Ovary (tissue), 9 donors: ENCODE data around the gene ENOX1. TPM values are rescaled to one million over a fixed set of nuclear protein-coding genes. Genes with fewer than 3 reads are reported as not detected.

Experiments used
- DNase-seq, 5 donors: peaks; one replicate each; pipeline ENCODE4 v3.0.0-alpha.2; 2019 to 2020
- H3K27ac ChIP-seq, 2 donors: fragments of 200-600 bp; one replicate each; pipeline versions ENCODE4 v1.5.1 to v1.8.0; 2019 to 2022
- H3K27me3 ChIP-seq: fragments of 200-600 bp; one replicate; pipeline ENCODE4 v1.8.0; 2022
- H3K36me3 ChIP-seq: fragments of 200-600 bp; sonication (generic); one replicate; pipeline ENCODE4 v1.5.1; 2019
- H3K4me1 ChIP-seq: one replicate; pipeline ENCODE4 v1.8.1; 2013; ENCODE audit warnings: mild to moderate bottlenecking, moderate library complexity; ENCODE audit not compliant: insufficient read depth
- H3K4me3 ChIP-seq: fragments of 200-600 bp; sonication (generic); one replicate; pipeline ENCODE4 v1.5.1; 2017
- H3K9me3 ChIP-seq, 2 donors: fragments of 200-600 bp in 1 of 2; sonication (generic) in 1 of 2; one replicate each; pipeline versions ENCODE4 v1.5.1 to v1.8.1; 2013 to 2019; ENCODE audit warnings: mild to moderate bottlenecking in 1 of 2, moderate library complexity in 1 of 2
- EP300 ChIP-seq: sonication (generic); formaldehyde crosslinking; IDR thresholded peaks from one replicate; pipeline ENCODE4 v1.6.1; 2017; ENCODE audit warnings: antibody characterized with exemption
- POLR2A ChIP-seq: fragments of 450-650 bp; IDR thresholded peaks from one replicate; pipeline ENCODE4 v1.6.1; 2017; ENCODE audit warnings: antibody characterized with exemption, mild to moderate bottlenecking, moderate library complexity
- whole genome bisulfite sequencing, 3 donors: extraction: QIAGEN DNeasy Blood & Tissue Kit in 1 of 3; methylation state at CpG; one replicate each; pipeline versions ENCODE4 v1.1.5 to v1.1.7; 2013 to 2017; 5-methylcytosine and 5-hydroxymethylcytosine counted together
- intact Hi-C, 4 donors: fragments of 100-400 bp; cut with DNase I; formaldehyde crosslinking; loops; one replicate each; pipeline versions ENCODE4 v1.11.0 to v1.15.1; 2022 to 2023
- polyA plus RNA-seq, 2 donors: library from polyadenylated mRNA; stranded (reverse); fragments of 200-250 nt in 1 of 2; fragments of 350-450 nt in 1 of 2; fragmentation: Illumina TruSeq in 1 of 2; extraction: RNeasy Lipid Tissue Mini Kit (QIAGEN cat#74804) in 1 of 2; gene quantifications; one replicate each; pipeline ENCODE4 v1.2.3, GENCODE V29; 2013 to 2014
- total RNA-seq, 7 donors: library from RNA; depleted of rRNA in 2 of 7; stranded (reverse); fragments of >200 nt in 2 of 7; fragmentation: NEBNext Ultra II Directional in 3 of 7; extraction: Animal tissue kit (Norgen Biotek cat#: 25700) in 3 of 7; gene quantifications; one replicate each; pipeline versions ENCODE4 v1.1.0 to v1.2.4, GENCODE V29; 2016 to 2023
- TF ChIP-seq, protein P1 (sequence below), 3 donors: fragments of 450-650 bp in 2 of 3; fragments of 200-600 bp in 1 of 3; IDR thresholded peaks; one replicate each; pipeline versions ENCODE4 v1.5.1 to v1.8.0; 2016 to 2022; ENCODE audit warnings: antibody characterized with exemption in 3 of 3, mild to moderate bottlenecking in 1 of 3
- donor health status: DM: no; HTN: no; CAD: no; lungs with moderate emphysema.
- donor health status: DM: no; HTN: no; CAD: no.
- donor health status: Bipolar disorder and iron deficiency.
- donor health status: DM: yes; HTN: yes; CAD: no.
- donor health status: DM: no; HTN: no; CAD: no.
- donor health status: DM: yes; HTN: yes; CAD: no.

ENOX1 gene
- total and polyA plus RNA-seq, 9 donors: 3.6 to 17.5 (median 7.8) TPM

GRCh38 chr13:43800828-43801227, 14.1 kb upstream of the ENOX1 start:
- 78 to 83% (median 80%) methylated on average over 3 of the region's 3 CpGs for WGBS, 3 donors
- Histone ChIP-seq H3K27ac (no peak overlapping the region), H3K4me1 (no peaks in the 10 kb centered on the region), H3K4me3 (no peak overlapping the region), H3K36me3 (no peaks in the 10 kb centered on the region), H3K9me3 (no peaks in the 10 kb centered on the region), H3K27me3 (no peaks in the 10 kb centered on the region)
- TF ChIP-seq, protein P1, sequence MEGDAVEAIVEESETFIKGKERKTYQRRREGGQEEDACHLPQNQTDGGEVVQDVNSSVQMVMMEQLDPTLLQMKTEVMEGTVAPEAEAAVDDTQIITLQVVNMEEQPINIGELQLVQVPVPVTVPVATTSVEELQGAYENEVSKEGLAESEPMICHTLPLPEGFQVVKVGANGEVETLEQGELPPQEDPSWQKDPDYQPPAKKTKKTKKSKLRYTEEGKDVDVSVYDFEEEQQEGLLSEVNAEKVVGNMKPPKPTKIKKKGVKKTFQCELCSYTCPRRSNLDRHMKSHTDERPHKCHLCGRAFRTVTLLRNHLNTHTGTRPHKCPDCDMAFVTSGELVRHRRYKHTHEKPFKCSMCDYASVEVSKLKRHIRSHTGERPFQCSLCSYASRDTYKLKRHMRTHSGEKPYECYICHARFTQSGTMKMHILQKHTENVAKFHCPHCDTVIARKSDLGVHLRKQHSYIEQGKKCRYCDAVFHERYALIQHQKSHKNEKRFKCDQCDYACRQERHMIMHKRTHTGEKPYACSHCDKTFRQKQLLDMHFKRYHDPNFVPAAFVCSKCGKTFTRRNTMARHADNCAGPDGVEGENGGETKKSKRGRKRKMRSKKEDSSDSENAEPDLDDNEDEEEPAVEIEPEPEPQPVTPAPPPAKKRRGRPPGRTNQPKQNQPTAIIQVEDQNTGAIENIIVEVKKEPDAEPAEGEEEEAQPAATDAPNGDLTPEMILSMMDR (IDR thresholded peaks at IDR 0.05): no peak
- TF ChIP-seq EP300: no peak
- no peak for TF ChIP-seq POLR2A
- intact Hi-C loops: loop anchor here in 2 of 4 donors (5.0 to 10.0 kb wide), 2 partner anchors 74 to 714 kb away; partner anchors contain the start of genes CCDC122 (in 1 of the 2) and LACC1 (in 1 of the 2)
- no peak for DNase-seq

GRCh38 chr13:43799191-43799590, 12.4 kb upstream of the ENOX1 start:
- H3K4me1 ChIP-seq: no peaks in the 10 kb centered on the region
- no peak overlapping the region for H3K27ac ChIP-seq
- H3K27me3 ChIP-seq: no peaks in the 10 kb centered on the region
- DNase-seq: no peak
- H3K36me3 ChIP-seq: no peaks in the 10 kb centered on the region
- intact Hi-C loops: no loop called here
- 80 to 96% (median 84%) methylated on average over 4 of the region's 4 CpGs for WGBS, 3 donors
- TF ChIP-seq, protein P1 (IDR thresholded peaks at IDR 0.05): no peak
- TF ChIP-seq POLR2A (no peak), EP300 (no peak)
- no peak overlapping the region for H3K4me3 ChIP-seq
- no peaks in the 10 kb centered on the region for H3K9me3 ChIP-seq

- no peak for DNase-seq
These were observed 11.1 kb upstream of the ENOX1 start for GRCh38 chr13:43797869-43798268.

GRCh38 chr13:43797159-43797558, 10.4 kb upstream of the ENOX1 start:
- no peaks in the 10 kb centered on the region for H3K36me3 ChIP-seq
- TF ChIP-seq, protein P1 (IDR thresholded peaks at IDR 0.05): no peak
- TF ChIP-seq POLR2A: no peak
- TF ChIP-seq EP300: no peak
- H3K27me3 ChIP-seq: no peaks in the 10 kb centered on the region
- intact Hi-C loops: no loop called here
- DNase-seq: no peak
- H3K9me3 ChIP-seq: no peaks in the 10 kb centered on the region
- H3K4me1 ChIP-seq: no peaks in the 10 kb centered on the region
- H3K4me3 ChIP-seq: no peak overlapping the region
- 95 to 100% (median 96%) methylated on average over 1 of the region's 1 CpG for WGBS, 3 donors
- no peak overlapping the region for H3K27ac ChIP-seq

More at GRCh38 chr13:43797869-43798268, 11.1 kb upstream of the ENOX1 start:
- 52 to 62% (median 55%) methylated on average over 3 of the region's 3 CpGs for WGBS, 3 donors
- Histone ChIP-seq H3K27me3 (no peaks in the 10 kb centered on the region), H3K4me3 (no peak overlapping the region), H3K4me1 (no peaks in the 10 kb centered on the region), H3K9me3 (no peaks in the 10 kb centered on the region), H3K36me3 (no peaks in the 10 kb centered on the region), H3K27ac (no peak overlapping the region)
- intact Hi-C loops: no loop called here
- TF ChIP-seq EP300: no peak
- TF ChIP-seq, protein P1 (IDR thresholded peaks at IDR 0.05): no peak
- no peak for TF ChIP-seq POLR2A
